ENCODE measurements around the gene PSD2.

The PSD2 gene

DNA sequence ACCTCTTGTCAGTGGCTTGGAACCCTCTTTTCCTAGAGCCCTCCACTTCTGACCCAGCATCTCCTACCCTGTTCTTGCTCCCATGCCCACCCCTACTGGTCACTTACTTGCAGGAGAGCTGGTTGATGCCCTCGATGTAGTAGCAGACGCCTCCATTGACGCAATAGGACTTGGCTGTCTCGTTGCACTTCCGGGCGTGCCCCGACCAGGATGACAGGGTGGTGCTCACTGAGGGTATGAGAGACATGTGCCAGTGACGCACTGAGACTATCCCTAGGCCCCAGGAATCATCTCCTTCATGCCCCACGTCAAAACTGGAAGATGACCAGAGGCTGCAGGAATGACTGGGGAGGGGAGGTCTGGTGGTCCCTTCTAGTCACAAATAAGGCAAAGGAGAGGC lies 76.0 kb downstream of the PSD2 start:
- CTCF ChIA-PET, result interaction anchor here (0.6 to 5.6 kb wide), 10 partner anchors 9 to 100 kb away, joined by 3 to 38 read pairs (median 4); no protein-coding TSS in a partner anchor
- no peak for DNase-seq (ENCODE audit: extremely low spot score)
- TF ChIP-seq, protein P1, sequence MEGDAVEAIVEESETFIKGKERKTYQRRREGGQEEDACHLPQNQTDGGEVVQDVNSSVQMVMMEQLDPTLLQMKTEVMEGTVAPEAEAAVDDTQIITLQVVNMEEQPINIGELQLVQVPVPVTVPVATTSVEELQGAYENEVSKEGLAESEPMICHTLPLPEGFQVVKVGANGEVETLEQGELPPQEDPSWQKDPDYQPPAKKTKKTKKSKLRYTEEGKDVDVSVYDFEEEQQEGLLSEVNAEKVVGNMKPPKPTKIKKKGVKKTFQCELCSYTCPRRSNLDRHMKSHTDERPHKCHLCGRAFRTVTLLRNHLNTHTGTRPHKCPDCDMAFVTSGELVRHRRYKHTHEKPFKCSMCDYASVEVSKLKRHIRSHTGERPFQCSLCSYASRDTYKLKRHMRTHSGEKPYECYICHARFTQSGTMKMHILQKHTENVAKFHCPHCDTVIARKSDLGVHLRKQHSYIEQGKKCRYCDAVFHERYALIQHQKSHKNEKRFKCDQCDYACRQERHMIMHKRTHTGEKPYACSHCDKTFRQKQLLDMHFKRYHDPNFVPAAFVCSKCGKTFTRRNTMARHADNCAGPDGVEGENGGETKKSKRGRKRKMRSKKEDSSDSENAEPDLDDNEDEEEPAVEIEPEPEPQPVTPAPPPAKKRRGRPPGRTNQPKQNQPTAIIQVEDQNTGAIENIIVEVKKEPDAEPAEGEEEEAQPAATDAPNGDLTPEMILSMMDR (IDR thresholded peaks at IDR 0.05; ENCODE audit: control extremely low read depth, extremely low read depth, low read depth, missing control alignments), result no peak
- POLR2A ChIA-PET, result no interaction called here

DNA sequence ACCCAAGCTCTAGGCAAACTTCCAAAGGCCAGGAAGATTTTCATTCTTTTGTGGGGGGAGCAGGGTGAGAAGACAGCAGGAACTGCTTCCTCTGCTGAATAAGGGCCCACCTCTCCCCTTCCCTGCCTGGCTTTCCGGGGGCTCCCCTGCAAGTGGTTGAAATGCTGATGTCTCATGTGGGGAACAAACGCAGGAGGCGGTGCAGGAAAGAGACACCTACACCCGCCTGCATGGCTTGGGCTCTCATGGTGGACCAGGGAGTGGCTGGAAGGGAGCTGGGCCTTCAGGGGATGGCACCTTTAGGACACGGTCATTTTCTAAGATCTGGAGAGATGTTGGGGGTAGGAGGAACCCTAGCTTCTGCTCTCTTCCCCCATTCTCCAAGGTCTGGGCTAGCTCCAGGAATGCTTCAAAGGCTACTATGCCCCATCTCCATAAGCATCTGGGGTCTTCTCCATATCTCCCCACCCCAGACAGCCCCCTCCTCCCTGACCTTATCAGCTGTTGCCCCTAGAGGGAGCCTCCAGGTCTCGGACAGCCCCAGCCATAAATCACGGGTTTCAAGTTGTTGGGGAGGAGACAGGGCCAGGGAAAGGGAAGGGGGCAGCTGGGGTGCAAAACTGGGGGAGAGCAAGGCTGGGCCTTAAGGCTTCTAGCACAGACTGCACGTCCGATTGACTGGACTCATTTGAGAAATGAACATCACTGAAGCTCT lies 76.6 kb downstream of the PSD2 start:
- ChIA-PET CTCF (interaction anchor here (0.8 to 5.6 kb wide), 14 partner anchors 9 to 99 kb away, joined by 3 to 38 read pairs (median 4); no protein-coding TSS in a partner anchor), POLR2A (no interaction called here)
- no peak for DNase-seq (ENCODE audit: extremely low spot score)
- TF ChIP-seq, protein P1 (IDR thresholded peaks at IDR 0.05; ENCODE audit: control extremely low read depth, extremely low read depth, low read depth, missing control alignments), result peak; percentile 6

DNA sequence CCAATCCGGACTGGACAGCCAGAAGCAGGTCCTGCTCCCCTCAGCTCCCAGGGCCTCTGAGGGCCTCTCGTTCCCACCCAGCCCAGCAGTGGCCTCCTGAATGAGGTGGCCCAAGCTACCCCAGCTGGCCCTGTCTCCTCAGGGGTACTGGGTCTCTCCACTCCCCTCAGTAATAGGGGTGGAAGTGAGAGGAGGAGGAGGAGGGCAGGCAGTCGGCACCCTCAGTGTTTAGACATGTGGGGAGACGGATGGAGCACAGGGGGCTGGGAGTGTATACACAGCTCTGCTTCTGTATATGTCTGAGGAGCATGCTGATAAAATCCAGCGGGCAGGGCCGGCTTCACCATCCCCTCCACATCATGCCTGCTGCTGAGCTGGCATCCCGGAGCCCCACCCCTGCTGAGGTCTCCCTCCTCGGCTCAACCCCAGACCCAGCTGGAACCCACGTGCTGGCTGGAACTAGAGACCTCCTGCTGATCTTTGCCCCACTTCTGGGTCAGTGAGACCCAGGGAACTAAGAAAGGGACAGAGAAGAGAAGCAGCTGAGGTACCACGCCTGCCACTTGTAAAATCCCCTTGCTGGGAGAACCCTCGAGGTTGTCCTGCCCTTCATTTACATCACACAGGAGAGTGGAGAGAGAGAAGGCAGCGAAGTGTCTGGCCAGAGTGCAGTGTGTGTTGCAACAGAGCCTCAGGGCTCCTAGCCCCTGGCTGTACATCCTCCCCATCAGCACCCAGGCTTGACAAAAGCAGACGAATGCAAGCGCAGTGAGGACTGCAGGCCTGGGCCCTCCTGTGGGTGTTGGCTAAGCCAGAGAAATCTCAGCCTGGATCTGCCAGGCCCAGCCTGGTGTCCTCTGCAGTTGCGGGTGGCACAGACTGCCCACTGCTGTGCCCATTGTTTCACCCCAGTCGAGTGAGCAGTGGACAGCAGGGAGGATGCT lies 77.5 kb downstream of the PSD2 start:
- TF ChIP-seq, protein P1 (IDR thresholded peaks at IDR 0.05; ENCODE audit: control extremely low read depth, extremely low read depth, low read depth, missing control alignments), result no peak
- DNase-seq (ENCODE audit: extremely low spot score), result no peak
- CTCF ChIA-PET, result interaction anchor here (0.9 to 5.6 kb wide), 12 partner anchors 10 to 98 kb away, joined by 3 to 38 read pairs (median 4); no protein-coding TSS in a partner anchor
- POLR2A ChIA-PET, result no interaction called here

DNA sequence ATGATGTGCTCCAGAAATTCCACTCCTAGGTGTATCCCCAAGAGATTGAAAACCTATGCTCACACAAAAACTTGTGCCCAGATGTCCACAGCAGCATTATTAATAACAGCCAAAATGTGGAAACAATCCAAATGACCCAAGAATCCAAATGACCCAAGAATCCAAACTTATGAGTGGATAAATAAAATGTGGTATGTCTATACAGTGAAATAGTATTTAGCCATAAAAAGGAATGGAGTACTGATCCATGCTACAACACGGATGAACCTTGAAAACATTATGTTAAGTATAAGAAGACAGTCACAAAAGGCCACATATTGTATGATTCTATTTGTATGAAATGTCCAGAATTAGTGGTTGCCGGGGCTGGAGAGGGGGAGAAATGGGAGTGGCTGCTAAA lies 80.3 kb downstream of the PSD2 start:
- DNase-seq (ENCODE audit: extremely low spot score), result no peak
- ChIA-PET CTCF (interaction anchor here (1.9 to 2.8 kb wide), 2 partner anchors 88 to 92 kb away, joined by 4 to 10 read pairs; no protein-coding TSS in a partner anchor), POLR2A (no interaction called here)
- TF ChIP-seq, protein P1 (IDR thresholded peaks at IDR 0.05; ENCODE audit: control extremely low read depth, extremely low read depth, low read depth, missing control alignments), result no peak

DNA sequence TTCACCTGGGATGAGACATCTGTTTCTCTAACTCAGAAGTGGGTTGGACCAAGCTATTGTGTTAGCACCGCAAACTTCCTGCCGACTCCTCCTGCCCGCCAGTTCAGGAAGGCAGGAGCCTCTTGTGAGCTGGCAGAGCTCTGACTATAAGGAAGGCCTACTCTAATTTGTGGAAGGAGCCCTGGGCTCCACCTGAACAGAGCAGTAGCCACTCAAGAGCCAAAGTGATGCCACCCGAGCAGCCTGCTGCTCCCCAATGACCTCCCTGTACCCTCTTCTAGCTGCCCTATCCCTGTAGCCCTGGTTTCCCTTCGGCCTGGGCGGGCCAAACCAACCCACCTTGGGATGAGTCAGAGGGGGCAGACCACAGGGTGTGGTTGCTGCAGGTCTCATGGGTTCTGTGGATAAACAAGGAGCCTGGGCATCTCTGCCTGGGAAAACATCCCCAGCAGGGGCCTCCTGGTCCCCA lies 81.6 kb downstream of the PSD2 start:
- CTCF ChIA-PET, result interaction anchor here (1.3 to 1.6 kb wide), 3 partner anchors 13 to 92 kb away, joined by 3 to 6 read pairs (median 3); no protein-coding TSS in a partner anchor
- TF ChIP-seq, protein P1 (IDR thresholded peaks at IDR 0.05; ENCODE audit: control extremely low read depth, extremely low read depth, low read depth, missing control alignments), result no peak
- DNase-seq (ENCODE audit: extremely low spot score), result no peak
- POLR2A ChIA-PET, result no interaction called here

DNA sequence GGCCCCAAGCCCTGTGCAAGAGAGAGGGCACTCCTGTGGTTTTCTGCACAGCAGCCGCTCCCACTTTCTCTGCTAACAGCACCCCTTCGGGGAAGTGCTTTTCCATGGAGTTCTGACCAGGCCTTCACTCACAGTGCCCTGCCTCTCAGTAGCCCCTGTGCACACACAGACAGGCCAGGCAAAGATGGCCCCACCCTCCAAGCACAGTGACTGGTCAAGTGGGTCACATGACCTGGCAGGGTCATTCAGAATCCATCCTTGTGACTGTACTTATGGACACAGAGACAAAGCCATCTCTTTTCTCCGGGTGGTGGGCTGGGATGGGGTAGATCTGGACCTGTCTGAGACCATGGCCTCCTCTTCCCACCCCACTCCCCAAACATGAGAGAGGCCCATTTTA lies 82.5 kb downstream of the PSD2 start:
- no peak for DNase-seq (ENCODE audit: extremely low spot score)
- TF ChIP-seq, protein P1 (IDR thresholded peaks at IDR 0.05; ENCODE audit: control extremely low read depth, extremely low read depth, low read depth, missing control alignments), result no peak
- ChIA-PET POLR2A (no interaction called here), CTCF (no interaction called here)

All from GM10248 (cell line).